ENCODE results near the gene TTC7B. TPM values are rescaled to one million over a fixed set of nuclear protein-coding genes. Genes with fewer than 3 reads are reported as not detected.

TTC7B gene
- total and polyA plus RNA-seq, 2 of the 13 experiments (the other 11 are each of a cell fraction or from before 2014, with no cell fraction given): 1.3 to 3.2 TPM

GRCh38 chr14:90809530-90810312 lies 6.5 kb downstream of the TTC7B start:
- Histone ChIP-seq H3K36me3 (replicated peaks in 1 of 2; ENCODE audit: control insufficient read depth in 1 of 2, insufficient read depth in 2 of 2, low read length in 2 of 2) (no peaks in the 10 kb centered on the region), H3K4me1 (ENCODE audit: insufficient read depth, low read length) (peaks cover 9% of the 10 kb centered on the region; the same call in 1 of the 2 replicates), H3K9ac (ENCODE audit: insufficient read depth, low read depth, low read length) (no peak overlapping the region), H3K27ac (ENCODE audit: extremely low read length, insufficient read depth, low read length) (no peak overlapping the region), H3K9me3 (ENCODE audit: low read length) (no peaks in the 10 kb centered on the region), H3K79me2 (ENCODE audit: insufficient read depth, low read length) (no peaks in the 10 kb centered on the region), H3K27me3 (ENCODE audit: control insufficient read depth in 1 of 2, insufficient read depth in 2 of 2, low read length in 2 of 2) (peaks cover 1 to 9% of the 10 kb centered on the region in 2 experiments), H2AFZ (ENCODE audit: low read length) (no peak overlapping the region), H4K20me1 (ENCODE audit: insufficient read depth, low read length) (no peaks in the 10 kb centered on the region), H3K4me3 (replicated peaks in 1 of 3; ENCODE audit: insufficient read depth in 1 of 3, low read depth in 2 of 3, low read length in 3 of 3) (no peak overlapping the region), H3K4me2 (ENCODE audit: low read depth, low read length) (no peak overlapping the region)
- FAIRE-seq: no peak
- intact Hi-C loops (cut with micrococcal nuclease; ENCODE audit: unreplicated experiment) (no loop called here), in situ Hi-C loops (cut with HindIII; ENCODE audit: extremely low pct_ligation_motif_present, low pct_unique_long_range_greater_than_20kb) (no loop called here)
- WGBS (ENCODE audit: low lambda C conversion rate): 63% methylated on average over 7 of the region's 7 CpGs
- ChIA-PET CTCF (ENCODE audit: low intra/inter-chr PET ratio, low total read pairs) (no interaction called here), POLR2A (no interaction called here)
- no peak for DNase-seq (ENCODE audit: low spot score)
- no peak for ATAC-seq
- TF ChIP-seq ZFAT (CRISPR knock-in tag; conservative IDR thresholded peaks at IDR 0.05) (no peak), ZNF180 (CRISPR knock-in tag; IDR thresholded peaks at IDR 0.05; ENCODE audit: borderline replicate concordance, low read depth) (no peak), MIER3 (CRISPR knock-in tag; IDR thresholded peaks at IDR 0.05; ENCODE audit: borderline replicate concordance) (no peak), TARDBP (CRISPR knock-in tag; IDR thresholded peaks at IDR 0.05) (no peak), ZFP37 (CRISPR knock-in tag; IDR thresholded peaks at IDR 0.05; ENCODE audit: borderline replicate concordance) (no peak), IKZF4 (CRISPR knock-in tag; IDR thresholded peaks at IDR 0.05; ENCODE audit: borderline replicate concordance, low read depth, not compliant biosample characterization) (no peak), MAZ (IDR thresholded peaks at IDR 0.05; ENCODE audit: borderline replicate concordance, low read depth, low read length) (no peak), MAZ (CRISPR knock-in tag; IDR thresholded peaks at IDR 0.05; ENCODE audit: low read depth) (no peak), SUZ12 (IDR thresholded peaks at IDR 0.05; ENCODE audit: low read depth, low read length) (no peak), U2AF1 (optimal IDR thresholded peaks at IDR 0.05; ENCODE audit: low read depth, low read length) (no peak), CHD2 (IDR thresholded peaks at IDR 0.05; ENCODE audit: low read depth, low read length) (no peak), ZNF335 (CRISPR knock-in tag; IDR thresholded peaks at IDR 0.05) (no peak), EED (CRISPR knock-in tag; IDR thresholded peaks at IDR 0.05) (no peak)
- BruUV-seq (replicated peaks): no TSS peak
